ENCODE measurements around the gene CRK.
"Not testable (repeated sequence)": the region's sequence is repeated elsewhere in the genome, so short reads cannot be mapped to it uniquely, and the experiment has no call there.

CRK gene

DNA sequence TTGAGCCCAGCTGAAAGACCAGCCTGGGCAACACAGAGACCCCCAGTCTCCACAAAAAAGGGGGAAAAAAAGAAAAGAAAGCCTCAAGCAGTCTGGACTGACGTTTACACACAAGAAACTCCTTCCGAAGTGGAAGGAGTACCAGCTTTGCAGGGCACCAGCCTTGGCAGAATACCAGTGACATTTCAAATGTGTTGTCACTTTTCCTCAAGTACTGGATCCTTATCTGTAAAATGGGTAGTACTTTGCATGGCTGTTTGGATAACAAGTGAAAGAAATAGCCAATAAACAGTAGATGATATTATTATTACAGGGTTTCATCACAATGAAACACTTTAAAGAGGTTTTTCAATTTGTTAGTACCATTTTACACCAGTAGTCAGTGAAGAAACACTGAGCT lies 70.2 kb downstream of the CRK start:
- no peak for DNase-seq (ENCODE audit: low read depth)

DNA sequence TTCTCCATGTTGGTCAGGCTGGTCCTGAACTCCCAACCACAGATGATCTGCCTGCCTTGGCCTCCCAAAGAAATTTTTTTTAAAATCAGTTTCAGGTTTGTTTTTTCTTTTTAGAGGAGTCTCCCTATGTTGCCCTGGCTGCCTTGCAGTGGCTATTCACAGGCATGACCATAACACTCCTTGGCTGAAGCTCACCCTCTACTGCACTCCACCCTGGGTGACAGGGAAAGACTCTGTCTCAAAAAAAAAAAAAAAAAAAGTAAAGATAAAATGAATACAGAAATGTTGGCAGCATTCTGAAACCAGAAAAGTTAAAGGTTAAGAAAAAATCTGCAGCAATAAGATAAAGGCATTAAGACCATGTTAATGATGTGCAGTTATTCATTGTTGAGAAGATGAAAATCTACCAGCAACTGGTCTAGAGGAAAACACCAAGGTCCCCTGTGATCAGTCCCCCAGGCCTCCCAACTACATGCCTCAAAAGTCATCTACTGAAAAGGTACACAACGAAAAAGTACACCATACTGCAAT lies 71.1 kb downstream of the CRK start:
- DNase-seq (ENCODE audit: low read depth), result no peak

DNA sequence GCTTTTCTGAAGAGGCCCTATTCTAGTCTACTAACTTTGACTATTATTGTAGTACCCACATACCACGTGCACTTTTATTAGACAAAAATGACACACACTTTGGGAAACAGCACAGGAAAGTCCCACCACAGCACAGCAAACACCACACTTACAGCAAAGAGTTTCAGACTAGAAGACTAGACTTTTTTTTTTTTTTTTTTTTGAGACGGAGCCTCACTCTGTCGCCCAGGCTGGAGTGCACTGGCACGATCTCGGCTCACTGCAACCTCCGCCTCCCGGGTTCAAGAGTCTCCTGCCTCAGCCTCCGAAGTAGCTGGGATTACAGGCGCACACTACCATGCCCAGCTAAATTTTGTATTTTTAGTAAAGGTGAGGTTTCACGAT lies 76.1 kb downstream of the CRK start:
- no peak for DNase-seq (ENCODE audit: low read depth)

DNA sequence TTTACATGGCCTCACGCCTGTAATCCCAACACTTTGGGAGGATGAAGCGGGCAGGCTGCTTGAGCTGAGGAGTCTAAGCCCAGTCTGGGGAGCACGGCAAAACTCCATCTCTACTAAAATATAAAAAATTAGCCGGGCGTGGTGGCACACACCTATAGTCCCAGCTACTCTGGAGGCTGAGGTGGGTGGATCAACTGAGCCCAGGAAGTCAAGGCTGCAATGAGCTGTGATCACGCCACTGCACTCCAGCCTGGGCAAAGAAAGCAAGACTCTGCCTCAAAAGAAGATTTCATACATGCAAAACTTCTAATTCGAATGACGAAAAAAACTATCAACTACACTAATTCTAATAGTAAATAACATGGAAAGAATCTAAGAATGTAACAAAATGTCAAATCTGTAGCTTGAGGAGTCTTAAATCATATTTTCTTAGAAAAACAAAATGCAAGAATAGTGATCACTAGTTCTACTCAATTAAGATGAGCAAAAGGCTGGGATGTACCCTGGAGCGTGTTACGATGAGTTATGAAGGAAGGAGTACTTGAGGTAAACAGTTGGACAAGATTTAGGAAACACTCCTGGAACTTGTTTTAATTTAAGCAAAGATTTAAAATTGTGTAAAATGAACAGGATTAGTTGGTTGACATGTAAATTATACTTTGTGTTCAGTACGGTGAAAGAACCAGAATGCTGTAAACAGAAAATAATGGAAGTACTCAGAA lies 76.7 kb downstream of the CRK start:
- no peak for DNase-seq (ENCODE audit: low read depth)

DNA sequence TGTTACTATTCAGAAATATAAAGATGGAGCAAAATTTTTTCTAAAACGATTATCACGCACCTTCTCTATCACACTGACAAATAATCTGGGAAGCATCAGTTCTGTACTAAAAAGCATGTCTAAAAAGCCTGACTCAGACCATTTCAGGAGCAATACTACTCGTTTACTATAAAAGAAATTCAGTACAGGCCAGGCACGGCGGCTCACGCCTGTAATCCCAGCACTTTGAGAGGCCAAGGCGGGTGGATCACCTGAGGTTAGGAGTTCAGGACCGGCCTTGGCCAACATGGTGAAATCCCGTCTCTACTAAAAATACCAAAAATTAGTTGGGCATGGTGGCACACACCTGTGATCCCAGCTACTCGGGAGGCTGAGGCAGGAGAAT lies 77.6 kb downstream of the CRK start:
- DNase-seq (ENCODE audit: low read depth), result not testable (repeated sequence)

DNA sequence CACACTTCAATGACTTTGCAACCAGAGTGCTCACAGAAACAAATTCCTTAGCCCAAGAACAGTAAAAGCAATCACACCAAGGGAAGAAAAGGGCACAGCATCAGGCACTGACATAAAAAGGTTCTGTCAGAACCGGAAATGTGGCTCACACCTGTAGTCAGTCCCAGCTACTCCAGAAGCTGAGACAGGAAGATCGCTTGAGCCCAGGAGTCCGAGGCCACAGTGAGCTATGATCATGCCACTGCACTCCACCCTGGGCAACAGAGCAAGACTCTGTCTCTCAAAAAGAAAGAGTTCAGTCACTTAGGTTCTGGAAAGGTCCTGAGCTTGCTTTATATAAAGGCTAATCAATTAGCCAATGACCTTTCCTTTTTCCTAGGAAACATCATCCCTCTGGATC lies 78.7 kb downstream of the CRK start:
- no peak for DNase-seq (ENCODE audit: low read depth)

DNA sequence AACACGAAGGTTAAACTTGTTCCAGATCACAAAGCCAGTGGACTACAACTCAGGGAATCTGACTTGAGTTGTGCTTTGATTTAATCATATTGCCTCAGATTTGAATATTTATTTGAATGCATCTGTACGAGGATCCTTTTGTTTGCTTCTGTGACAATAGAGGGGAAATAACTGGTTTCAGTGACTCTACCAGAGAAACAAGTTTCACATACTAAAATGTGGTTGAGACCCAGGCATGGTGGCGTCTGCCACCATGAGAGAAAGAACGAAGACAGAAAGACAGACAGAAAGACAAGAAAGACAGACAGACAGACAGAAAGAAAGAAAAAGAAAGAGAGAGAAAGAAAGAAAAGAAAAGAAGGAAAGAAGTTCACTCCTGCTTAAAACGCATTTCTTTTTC lies 80.0 kb downstream of the CRK start:
- no peak for DNase-seq (ENCODE audit: low read depth)

DNA sequence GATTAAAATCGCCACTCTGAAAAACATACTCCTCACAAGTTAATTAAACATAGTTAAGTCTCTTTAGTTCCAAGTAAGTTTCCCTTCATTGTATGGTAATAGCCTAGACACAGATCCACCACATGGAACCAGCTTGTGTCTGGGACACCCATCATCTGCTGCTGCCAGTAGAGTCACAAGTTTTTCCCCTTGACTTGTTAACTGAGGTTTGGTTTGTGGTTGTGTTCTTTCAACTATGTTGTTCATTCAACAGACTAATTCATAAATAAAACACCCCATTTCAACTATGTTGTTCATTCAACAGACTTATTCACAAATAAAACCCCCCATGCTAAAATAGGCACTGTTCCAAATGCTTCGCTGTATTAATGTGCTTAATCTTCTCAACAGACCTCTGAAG lies 80.4 kb downstream of the CRK start:
- DNase-seq (ENCODE audit: low read depth), result no peak

DNA sequence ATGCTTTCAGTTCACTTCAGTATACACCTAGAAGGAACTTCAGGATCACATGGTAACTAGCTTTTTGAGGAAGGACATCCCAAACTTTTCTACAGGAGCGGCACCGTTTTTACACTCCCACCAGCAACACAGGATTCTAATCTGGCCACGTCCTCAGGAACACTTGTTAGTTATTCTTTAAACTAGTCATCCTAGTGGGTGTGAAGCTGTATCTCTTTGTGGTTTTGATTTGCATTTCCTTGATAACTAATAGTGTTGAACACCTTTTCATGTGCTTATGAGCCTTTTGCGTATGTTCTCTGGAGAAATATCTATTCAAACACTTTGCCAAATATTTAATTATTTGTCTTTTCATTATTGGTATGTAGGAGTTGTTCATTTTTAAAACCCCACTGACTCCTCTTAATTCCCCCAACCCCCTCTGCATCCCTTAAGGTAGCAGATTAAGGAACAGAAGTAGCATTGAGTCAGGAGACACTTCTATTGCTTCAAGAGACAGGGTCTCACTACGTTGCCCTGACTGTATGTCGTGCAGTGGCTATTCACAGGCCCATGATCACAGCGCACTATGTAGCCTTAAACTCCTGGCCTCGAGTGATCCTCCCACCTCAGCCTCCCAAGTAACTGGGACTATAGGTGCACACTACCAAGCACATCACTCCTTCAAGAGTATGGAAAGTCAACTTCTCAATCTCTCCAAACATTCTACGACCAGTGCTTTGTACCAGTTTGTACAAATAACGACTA lies 81.4 kb downstream of the CRK start:
- no peak for DNase-seq (ENCODE audit: low read depth)

DNA sequence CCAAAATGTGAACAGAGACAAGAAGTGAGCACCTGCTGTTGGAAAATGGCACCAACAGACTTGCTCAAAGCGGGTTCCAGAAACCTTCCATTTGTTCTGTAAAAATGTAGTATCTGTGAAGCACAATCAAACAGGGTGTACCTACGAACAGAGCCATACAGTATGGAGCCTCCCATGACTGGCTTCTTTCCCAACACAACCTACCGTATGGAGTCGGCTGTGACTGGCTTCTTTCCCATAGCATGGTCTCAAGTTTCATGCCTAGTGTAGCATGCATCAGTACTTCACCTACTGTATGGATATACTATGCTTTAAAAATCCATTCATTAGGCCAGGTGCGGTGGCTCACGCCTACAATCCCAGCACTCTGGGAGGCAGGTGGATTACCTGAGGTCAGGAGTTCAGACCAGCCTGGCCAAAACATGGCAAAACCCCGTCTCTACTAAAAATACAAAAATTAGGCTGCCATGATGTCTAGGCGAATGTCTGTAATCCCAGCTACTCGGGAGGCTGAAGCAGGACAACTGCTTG lies 82.3 kb downstream of the CRK start:
- DNase-seq (ENCODE audit: low read depth), result no peak

DNA sequence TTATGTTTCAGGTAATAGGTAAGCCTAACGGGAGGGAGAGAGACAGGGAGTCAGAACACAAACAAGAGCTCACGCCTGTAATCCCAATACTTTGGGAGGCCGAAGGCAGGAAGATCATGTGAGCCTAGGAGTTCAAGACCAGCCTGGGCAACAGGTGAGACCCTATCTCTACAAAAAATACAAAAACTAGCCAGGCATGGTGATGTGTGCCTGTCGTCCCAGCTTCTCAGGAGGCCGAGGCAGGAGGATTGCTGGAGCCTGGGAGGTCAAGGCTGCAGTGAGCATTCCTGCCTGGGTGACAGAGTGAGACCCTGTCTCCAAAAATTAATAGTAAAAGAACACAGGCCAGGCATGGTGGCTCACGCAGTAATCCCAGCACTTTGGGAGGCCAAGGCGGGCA lies 83.4 kb downstream of the CRK start:
- DNase-seq (ENCODE audit: low read depth), result no peak

DNA sequence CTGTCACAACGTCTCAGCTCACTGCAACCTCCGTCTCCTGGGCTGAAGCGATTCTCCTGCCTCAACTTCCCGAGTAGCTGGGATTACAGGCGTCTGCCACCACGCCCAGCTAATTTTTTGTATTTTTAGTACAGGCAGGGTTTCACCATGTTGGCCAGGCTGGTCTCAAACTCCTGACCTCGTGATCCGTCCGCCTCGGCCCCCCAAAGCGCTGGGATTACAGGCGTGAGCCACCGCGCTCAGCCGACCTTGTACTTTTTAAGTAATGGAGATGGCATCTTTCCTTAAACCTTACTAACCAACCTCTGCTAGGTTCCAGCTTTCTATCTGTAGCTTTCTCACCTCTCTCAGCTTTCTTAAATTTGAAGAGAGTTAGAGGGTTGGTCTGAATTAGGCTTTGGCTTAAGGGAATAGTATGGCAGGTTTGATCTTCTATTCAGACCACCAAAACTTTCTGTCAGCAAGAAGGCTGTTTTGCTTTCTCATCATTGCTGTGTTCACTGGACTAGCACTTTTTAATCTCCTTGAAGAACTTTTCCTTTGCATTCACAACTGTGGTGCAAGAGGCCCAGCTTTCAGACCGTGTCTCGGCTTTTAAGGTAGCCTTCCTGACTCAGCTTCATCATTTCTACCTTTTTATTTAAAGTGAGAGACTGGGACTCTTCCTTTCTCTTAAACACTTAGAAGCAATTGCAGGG lies 84.0 kb downstream of the CRK start:
- DNase-seq (ENCODE audit: low read depth), result no peak

Measured in GM04503 (cell line).